HepG2 (cell line): ENCODE measurements around the gene RESP18.
A peak's percentile ranks its signal among the peaks of the same experiment; 100 is the strongest.

ENCODE experiments used
- EP300 ChIP-seq, 3 experiments: sonication (generic) in 1 of 3; formaldehyde crosslinking in 1 of 3; IDR thresholded peaks; 2 replicates each; pipeline versions ENCODE4 v1.5.1 to v1.6.1; 2011 to 2020; ENCODE audit warnings: low read depth in 2 of 3, low read length in 2 of 3, borderline replicate concordance in 1 of 3, improper control_type of control experiment in 1 of 3, mild to moderate bottlenecking in 1 of 3, missing genetic modification reagents in 1 of 3, moderate library complexity in 1 of 3
- RXRA ChIP-seq: sonication (generic); formaldehyde crosslinking; IDR thresholded peaks from 2 replicates; pipeline ENCODE4 v1.5.1; 2020; ENCODE audit warnings: missing genetic modification reagents
- ZHX1 ChIP-seq: sonication (generic); formaldehyde crosslinking; IDR thresholded peaks from 2 replicates; pipeline ENCODE4 v1.8.1; 2022; ENCODE audit warnings: low read depth, mild to moderate bottlenecking, missing genetic modification reagents

- TF ChIP-seq EP300 (IDR thresholded peaks at IDR 0.05; ENCODE audit: low read depth in 2 of 2, low read length in 2 of 2), result no peak
- no peak for TF ChIP-seq EP300 (CRISPR knock-in tag; IDR thresholded peaks at IDR 0.05; ENCODE audit: borderline replicate concordance)
- TF ChIP-seq ZHX1 (CRISPR knock-in tag), result peak; percentile 71
- TF ChIP-seq RXRA (CRISPR knock-in tag), result peak; percentile 39; the same call in 1 of the 2 replicates
These were observed 857 bp downstream of the RESP18 start for GRCh38 chr2:219331560-219332213.
